HepG2 (cell line): Measurements from ENCODE around the gene ATP5F1E. TPM values are rescaled to one million over a fixed set of nuclear protein-coding genes. Genes with fewer than 3 reads are reported as not detected.

ENCODE experiments used
- CBX5 ChIP-seq: sonication (generic); formaldehyde crosslinking; IDR thresholded peaks from 2 replicates; pipeline ENCODE4 v1.4.0; 2020; ENCODE audit warnings: missing genetic modification reagents, borderline replicate concordance
- FOXA3 ChIP-seq: IDR thresholded peaks from 2 replicates; pipeline ENCODE4 v1.6.1; 2016; ENCODE audit warnings: missing genetic modification reagents, missing compliant biosample characterization
- GTF2F1 ChIP-seq: fragments of 150-350 bp; IDR thresholded peaks from 2 replicates; pipeline ENCODE4 v1.6.1; 2014; ENCODE audit warnings: low read length
- MED1 ChIP-seq: sonication (generic); formaldehyde crosslinking; IDR thresholded peaks from 2 replicates; pipeline ENCODE4 v1.4.0; 2020; ENCODE audit warnings: missing genetic modification reagents
- NFYB ChIP-seq: sonication (generic); formaldehyde crosslinking; IDR thresholded peaks from 2 replicates; pipeline ENCODE4 v1.4.0; 2020; ENCODE audit warnings: missing genetic modification reagents
- PATZ1 ChIP-seq: sonication (generic); formaldehyde crosslinking; IDR thresholded peaks from 2 replicates; pipeline ENCODE4 v1.4.0; 2020; ENCODE audit warnings: missing genetic modification reagents
- POGK ChIP-seq: sonication (generic); formaldehyde crosslinking; conservative IDR thresholded peaks from 2 replicates; pipeline ENCODE4 v1.8.0; 2022; ENCODE audit warnings: mild to moderate bottlenecking, moderate library complexity, missing genetic modification reagents
- PRPF4 ChIP-seq: fragments of 200-400 bp; formaldehyde crosslinking; IDR thresholded peaks from 2 replicates; pipeline ENCODE4 v1.6.1; 2016; ENCODE audit warnings: low read length, low read depth; ENCODE audit not compliant: poor library complexity, severe bottlenecking
- RAD21 ChIP-seq: fragments of 450-650 bp; formaldehyde crosslinking; IDR thresholded peaks from 2 replicates; pipeline ENCODE4 v1.5.0; 2020; ENCODE audit warnings: mild to moderate bottlenecking
- SALL1 ChIP-seq: sonication (generic); formaldehyde crosslinking; IDR thresholded peaks from 2 replicates; pipeline ENCODE4 v1.8.0; 2022; ENCODE audit warnings: mild to moderate bottlenecking, missing genetic modification reagents
- SIX1 ChIP-seq: sonication (generic); formaldehyde crosslinking; IDR thresholded peaks from 2 replicates; pipeline ENCODE4 v1.4.0; 2020; ENCODE audit warnings: missing genetic modification reagents, borderline replicate concordance
- SOX5 ChIP-seq: IDR thresholded peaks from 2 replicates; pipeline ENCODE4 v1.6.1; 2016; ENCODE audit warnings: borderline replicate concordance
- SOX6 ChIP-seq, 2 experiments: fragments of 450-650 bp in 1 of 2; sonication (generic) in 1 of 2; formaldehyde crosslinking in 1 of 2; IDR thresholded peaks; 2 replicates each; pipeline versions ENCODE4 v1.4.0 to v1.6.1; 2017 to 2020; ENCODE audit warnings: antibody characterized with exemption in 1 of 2, mild to moderate bottlenecking in 1 of 2, missing genetic modification reagents in 1 of 2
- SSRP1 ChIP-seq: IDR thresholded peaks from 2 replicates; pipeline ENCODE4 v1.6.1; 2016; ENCODE audit warnings: control low read depth
- THYN1 ChIP-seq: sonication (generic); formaldehyde crosslinking; IDR thresholded peaks from 2 replicates; pipeline ENCODE4 v1.8.1; 2023; ENCODE audit warnings: low read depth, mild to moderate bottlenecking, moderate library complexity, missing genetic modification reagents, borderline replicate concordance
- ZBTB40 ChIP-seq, 2 experiments: fragments of 450-650 bp in 1 of 2; sonication (generic) in 1 of 2; formaldehyde crosslinking in 1 of 2; IDR thresholded peaks; 2 replicates each; pipeline versions ENCODE4 v1.6.1 to v1.8.0; 2016 to 2022; ENCODE audit warnings: antibody characterized with exemption in 1 of 2, mild to moderate bottlenecking in 1 of 2, missing genetic modification reagents in 1 of 2
- ZNF75D ChIP-seq: sonication (generic); formaldehyde crosslinking; IDR thresholded peaks from 2 replicates; pipeline ENCODE4 v1.8.1; 2023; ENCODE audit warnings: missing genetic modification reagents, mild to moderate bottlenecking, borderline replicate concordance
- polyA plus RNA-seq, 8 experiments: library from polyadenylated mRNA; depleted of rRNA in 3 of 8; stranded (reverse) in 7 of 8; unstranded in 1 of 8; fragments of >200 nt; fragmentation: Illumina TruSeq in 4 of 8; extraction: Trizol in 4 of 8; gene quantifications; 2 replicates each; pipeline versions ENCODE4 v1.2.1 to v1.2.3, GENCODE V29; 2011 to 2016; ENCODE audit warnings: low read depth in 4 of 8, missing spikeins in 1 of 8, mixed read lengths in 1 of 8; ENCODE audit not compliant: insufficient read depth in 1 of 8
- total RNA-seq, 5 experiments: library from RNA; depleted of rRNA; stranded (reverse); fragments of >200 nt; fragmentation: Illumina TruSeq; extraction: Trizol; gene quantifications; 2 replicates each; pipeline ENCODE4 v1.2.3, GENCODE V29; 2016; ENCODE audit warnings: low read depth in 1 of 5

Gene ATP5F1E
- total and polyA plus RNA-seq, 2 of the 13 experiments (the other 11 are each of a cell fraction or from before 2014, with no cell fraction given): 121 to 134 TPM

- TF ChIP-seq POGK: no peak
- TF ChIP-seq CBX5: 0 out of 2 replicates have a peak, but pooled peaks have one; percentile 25
- TF ChIP-seq MED1 (CRISPR knock-in tag): no peak
- no peak for TF ChIP-seq ZNF75D (CRISPR knock-in tag)
- no peak for TF ChIP-seq ZBTB40 (IDR thresholded peaks at IDR 0.05)
- TF ChIP-seq ZBTB40 (CRISPR knock-in tag; IDR thresholded peaks at IDR 0.05): peak; percentile 50; the same call in 1 of the 2 replicates
- TF ChIP-seq SOX6 (IDR thresholded peaks at IDR 0.05): no peak
- peak; percentile 54 for TF ChIP-seq SOX6 (CRISPR knock-in tag; IDR thresholded peaks at IDR 0.05)
- TF ChIP-seq FOXA3: peak; percentile 34; the same call in 1 of the 2 replicates
- TF ChIP-seq SOX5 (CRISPR knock-in tag): peak; percentile 62; the same call in 1 of the 2 replicates
- TF ChIP-seq THYN1 (CRISPR knock-in tag): no peak
- TF ChIP-seq GTF2F1: no peak
- 0 out of 2 replicates have a peak, but pooled peaks have one; percentile 11 for TF ChIP-seq PATZ1 (CRISPR knock-in tag)
- no peak for TF ChIP-seq SIX1 (CRISPR knock-in tag)
- no peak for TF ChIP-seq NFYB (CRISPR knock-in tag)
- TF ChIP-seq PRPF4: peak; percentile 5
- peak; percentile 29; the same call in 1 of the 2 replicates for TF ChIP-seq SALL1
- no peak for TF ChIP-seq RAD21 (CRISPR knock-in tag)
- TF ChIP-seq SSRP1: 0 out of 2 replicates have a peak, but pooled peaks have one; percentile 27
Observed at GRCh38 chr20:58991715-58992114, 40.4 kb downstream of the ATP5F1E start (continued).
